ENCODE data around the gene GALNT18. TPM values are rescaled to one million over a fixed set of nuclear protein-coding genes. Genes with fewer than 3 reads are reported as not detected.

The GALNT18 gene
- total and polyA plus RNA-seq, 2 donors (not counting 3 experiments of a cell fraction or from before 2014, with no cell fraction given): 0.17 to 0.18 TPM

GRCh38 chr11:11611381-11611780 is 10.4 kb downstream of the GALNT18 start:
- no peak overlapping the region for H3K4me2 ChIP-seq (ENCODE audit: insufficient read depth, low read length)
- H3K27me3 ChIP-seq (ENCODE audit: control insufficient read depth in 2 of 2, insufficient read depth in 2 of 2, low read length in 2 of 2): peaks cover 6 to 11% of the 10 kb centered on the region in 2 experiments
- no peaks in the 10 kb centered on the region for H3K9me1 ChIP-seq (replicated peaks; ENCODE audit: control insufficient read depth, extremely low read depth, insufficient read depth, low read length)
- no peaks in the 10 kb centered on the region for H4K20me1 ChIP-seq (replicated peaks; ENCODE audit: control insufficient read depth, extremely low read depth, insufficient read depth, low read length)
- dilution Hi-C loops (cut with MboI; ENCODE audit: extremely low pct_ligation_motif_present, low sequenced_read_pairs): no loop called here
- intact Hi-C loops (cut with micrococcal nuclease): no loop called here
- TF ChIP-seq CTCF (IDR thresholded peaks at IDR 0.05; ENCODE audit: extremely low read depth in 1 of 2, insufficient read depth in 1 of 2, low read depth in 1 of 2, low read length in 2 of 2) (no peak), POLR2AphosphoS5 (IDR thresholded peaks at IDR 0.05; ENCODE audit: insufficient read depth, low read depth, low read length) (no peak), MAX (IDR thresholded peaks at IDR 0.05; ENCODE audit: insufficient read depth, insufficient read length) (no peak), GATA2 (IDR thresholded peaks at IDR 0.05; ENCODE audit: insufficient read depth, insufficient read length, low read depth, low read length) (no peak), MYC (IDR thresholded peaks at IDR 0.05; ENCODE audit: low read depth, low read length) (no peak), FOS (IDR thresholded peaks at IDR 0.05; ENCODE audit: borderline replicate concordance, insufficient read depth, low read length) (no peak), EZH2 (IDR thresholded peaks at IDR 0.05; ENCODE audit: borderline replicate concordance, low read depth, low read length, severe bottlenecking) (no peak)
- BruUV-seq (replicated peaks): no TSS peak
- DNase-seq (ENCODE audit: low read depth, low spot score): no peak
- no peak overlapping the region for H3K9ac ChIP-seq (replicated peaks; ENCODE audit: extremely low read depth, insufficient read depth, low read length)
- FAIRE-seq: no peak
- POLR2A ChIA-PET: no interaction called here
- no peak overlapping the region for H2AFZ ChIP-seq (ENCODE audit: low read depth, low read length)
- no peaks in the 10 kb centered on the region for H3K9me3 ChIP-seq (replicated peaks; ENCODE audit: control insufficient read depth, insufficient read depth, low read length)
- no peak overlapping the region for H3K27ac ChIP-seq (ENCODE audit: insufficient read depth, low read depth, low read length)
- H3K79me2 ChIP-seq (ENCODE audit: control insufficient read depth, insufficient read depth, low read length): no peaks in the 10 kb centered on the region
- CTCF ChIA-PET: interaction anchor here (2.2 kb wide), 1 partner anchor 11 kb away, joined by 9 read pairs; the partner anchor contains the start of gene GALNT18
- no peaks in the 10 kb centered on the region for H3K36me3 ChIP-seq (ENCODE audit: control insufficient read depth in 2 of 2, extremely low read depth in 1 of 2, insufficient read depth in 2 of 2, low read length in 2 of 2)
- no peak overlapping the region for H3K4me3 ChIP-seq (replicated peaks in 1 of 3; ENCODE audit: insufficient read depth in 1 of 3, low read depth in 1 of 3, low read length in 3 of 3)
- H3K4me1 ChIP-seq (ENCODE audit: control insufficient read depth, extremely low read depth, insufficient read depth, low read length): no peaks in the 10 kb centered on the region

All from endothelial cell of umbilical vein (primary cell).